OCI-M2 (cell line): ENCODE measurements around the gene SLC1A1.
"Not testable (repeated sequence)": the region's sequence is repeated elsewhere in the genome, so short reads cannot be mapped to it uniquely, and the experiment has no call there.

Experiments used
- DNase-seq: peaks from one replicate; lab custom pipeline; 2025; ENCODE audit not compliant: unreplicated experiment; lab: John Stamatoyannopoulos, UW

The SLC1A1 gene

DNA sequence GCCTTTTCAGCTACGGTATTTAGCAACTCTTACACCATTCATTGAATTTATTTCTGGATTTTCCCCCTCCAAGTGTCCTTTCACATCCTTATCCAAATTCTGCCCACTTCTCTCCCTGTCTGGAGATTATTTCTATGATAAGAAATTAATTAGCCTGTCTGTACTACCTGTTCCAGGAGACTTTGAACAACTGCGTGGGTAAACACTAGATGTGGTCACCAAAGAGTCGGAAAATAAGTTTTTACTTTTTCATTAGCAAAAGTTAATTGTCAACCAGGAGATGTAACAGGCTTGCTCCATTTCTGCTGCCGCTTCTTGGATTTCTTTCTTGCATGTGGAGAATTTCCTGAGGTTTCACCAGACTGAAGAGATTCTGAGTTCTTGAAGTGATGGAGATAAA is 14.0 kb downstream of the SLC1A1 start:
- no peak for DNase-seq

DNA sequence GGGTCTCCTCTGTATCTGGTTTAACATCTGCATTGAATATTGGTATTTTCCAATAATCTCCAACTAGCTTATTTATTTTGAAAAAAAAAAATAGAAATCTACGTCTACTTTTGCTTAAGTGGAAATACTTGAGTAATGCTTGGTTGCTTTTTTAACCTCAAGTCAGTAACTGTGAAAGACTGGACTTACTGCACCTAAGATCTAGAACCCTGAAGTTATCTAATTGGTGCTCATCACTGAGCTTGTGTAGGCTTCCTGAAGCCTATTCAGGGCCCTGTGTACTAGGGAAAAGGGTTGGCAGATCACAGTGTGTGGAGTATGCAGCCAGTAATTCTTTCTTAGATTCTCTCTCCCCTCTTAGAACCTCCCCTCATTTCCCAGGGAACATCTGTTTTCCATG is 16.2 kb downstream of the SLC1A1 start:
- no peak for DNase-seq

DNA sequence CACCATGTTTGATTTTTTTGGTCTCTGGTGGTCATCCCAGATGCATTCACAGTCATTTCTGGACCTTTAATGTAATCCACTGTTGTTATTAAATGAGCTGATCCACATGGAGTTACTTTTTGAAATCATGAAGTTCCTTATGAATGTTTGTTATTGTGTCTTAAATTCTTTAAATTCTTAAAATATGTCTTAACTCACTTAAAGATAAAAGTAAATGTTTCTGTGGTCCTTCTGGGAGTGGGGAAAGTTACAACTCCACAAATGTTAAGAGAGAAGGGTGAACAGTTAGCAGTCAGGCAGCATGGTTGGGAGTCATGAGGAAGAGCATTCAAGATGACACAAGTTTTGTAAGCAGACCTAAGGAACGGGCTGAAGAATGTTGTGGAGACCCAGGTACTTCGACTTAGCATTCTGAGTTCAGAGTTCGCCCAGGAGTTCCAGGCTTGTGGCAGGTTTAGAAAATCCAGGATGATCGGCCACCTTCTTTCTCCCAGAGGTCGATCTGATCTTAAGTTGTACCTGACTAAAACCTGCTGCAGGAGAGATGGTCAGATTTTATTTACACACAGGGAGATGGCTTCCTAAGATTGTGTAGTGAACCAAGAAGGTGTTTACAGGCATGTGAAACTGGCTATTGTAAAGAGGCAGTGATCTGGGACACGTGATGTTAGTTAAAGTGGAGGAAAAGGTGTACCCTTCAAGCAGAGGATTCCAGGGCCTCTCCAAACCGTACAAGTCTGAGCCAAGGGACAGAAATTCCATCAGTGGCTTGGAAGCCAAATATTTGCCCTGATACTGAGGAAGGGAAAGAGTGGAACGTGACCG is 17.2 kb downstream of the SLC1A1 start:
- DNase-seq, result no peak

DNA sequence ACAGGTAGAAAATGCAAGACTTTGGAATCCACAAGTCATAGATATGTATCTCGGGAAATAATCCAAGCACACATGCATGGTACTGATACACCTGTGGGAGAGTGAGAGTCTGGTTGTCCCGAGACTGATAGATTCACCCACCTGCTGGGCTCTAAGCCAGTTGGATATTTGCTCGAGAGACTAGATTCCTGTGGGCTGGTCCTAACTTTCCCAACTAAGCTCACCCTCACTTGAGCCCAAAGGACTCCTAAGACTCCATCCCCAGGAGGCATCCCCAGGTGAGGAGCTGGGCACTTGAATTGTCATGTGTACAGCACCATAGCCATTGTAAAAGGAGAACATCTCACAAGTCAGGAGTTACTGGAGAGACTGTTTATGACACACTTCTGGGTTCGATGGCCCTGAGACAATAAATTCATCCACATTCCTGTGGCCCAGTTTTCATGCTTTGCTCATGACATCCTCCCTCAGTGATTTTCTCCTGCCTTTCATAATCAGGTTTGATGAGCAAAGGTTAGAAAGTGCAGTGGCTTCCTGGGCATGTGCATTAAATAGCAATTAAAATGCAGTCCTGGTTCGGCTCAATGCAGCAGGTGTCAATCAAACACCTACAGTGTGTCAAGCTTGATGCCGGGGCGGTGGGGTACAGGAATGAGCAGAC is 18.1 kb downstream of the SLC1A1 start:
- no peak for DNase-seq

DNA sequence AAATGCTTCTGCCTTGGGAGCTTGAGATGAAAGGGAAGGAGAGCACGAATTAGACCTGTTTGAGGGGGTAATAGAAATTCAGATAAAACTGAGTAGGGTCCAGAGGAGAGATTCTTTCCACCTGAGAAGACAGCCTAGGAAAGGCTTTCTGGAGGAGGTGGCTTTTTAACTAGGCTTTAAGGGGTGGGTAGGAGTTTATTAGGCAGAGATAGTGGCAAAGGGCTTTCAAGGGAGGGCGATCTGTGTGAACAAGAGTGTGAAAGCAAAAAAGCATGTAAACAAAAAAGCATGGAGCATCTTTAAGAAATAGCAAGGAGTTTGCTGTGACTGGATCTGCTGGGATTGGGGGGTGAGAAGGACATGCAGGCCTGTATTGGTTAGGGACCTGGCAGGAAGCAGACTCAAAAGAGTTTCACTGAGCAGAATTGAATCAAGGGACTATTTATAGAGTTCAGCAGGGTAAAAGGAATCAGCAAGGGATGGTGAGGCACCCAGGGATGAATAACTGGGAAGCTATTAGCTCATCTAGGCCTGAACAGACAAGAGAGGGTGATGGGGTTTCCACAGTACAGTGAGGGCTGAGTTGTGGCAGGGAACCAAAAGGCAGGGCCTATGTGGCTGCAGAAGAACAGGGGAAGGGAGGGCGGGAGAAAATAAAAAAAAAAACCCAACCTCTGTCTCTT is 18.8 kb downstream of the SLC1A1 start:
- no peak for DNase-seq

DNA sequence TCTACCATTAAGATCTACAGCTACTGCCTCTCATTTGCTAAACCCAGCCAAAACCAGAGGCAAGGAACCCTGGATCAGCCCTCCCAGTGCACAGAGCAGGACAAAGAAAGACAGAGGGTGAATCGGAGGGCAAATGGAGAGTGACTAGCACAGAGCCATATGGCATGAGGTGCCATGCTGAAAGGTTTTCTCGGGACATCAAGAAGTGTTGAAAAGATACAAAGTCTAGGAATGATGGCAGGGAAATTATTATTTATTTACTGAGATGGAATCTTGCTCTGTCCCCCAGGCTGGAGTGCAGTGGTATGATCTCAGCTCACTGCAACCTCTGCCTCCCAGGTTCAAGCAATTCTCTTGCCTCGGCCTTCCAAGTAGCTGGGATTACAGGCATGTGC is 19.3 kb downstream of the SLC1A1 start:
- no peak for DNase-seq

DNA sequence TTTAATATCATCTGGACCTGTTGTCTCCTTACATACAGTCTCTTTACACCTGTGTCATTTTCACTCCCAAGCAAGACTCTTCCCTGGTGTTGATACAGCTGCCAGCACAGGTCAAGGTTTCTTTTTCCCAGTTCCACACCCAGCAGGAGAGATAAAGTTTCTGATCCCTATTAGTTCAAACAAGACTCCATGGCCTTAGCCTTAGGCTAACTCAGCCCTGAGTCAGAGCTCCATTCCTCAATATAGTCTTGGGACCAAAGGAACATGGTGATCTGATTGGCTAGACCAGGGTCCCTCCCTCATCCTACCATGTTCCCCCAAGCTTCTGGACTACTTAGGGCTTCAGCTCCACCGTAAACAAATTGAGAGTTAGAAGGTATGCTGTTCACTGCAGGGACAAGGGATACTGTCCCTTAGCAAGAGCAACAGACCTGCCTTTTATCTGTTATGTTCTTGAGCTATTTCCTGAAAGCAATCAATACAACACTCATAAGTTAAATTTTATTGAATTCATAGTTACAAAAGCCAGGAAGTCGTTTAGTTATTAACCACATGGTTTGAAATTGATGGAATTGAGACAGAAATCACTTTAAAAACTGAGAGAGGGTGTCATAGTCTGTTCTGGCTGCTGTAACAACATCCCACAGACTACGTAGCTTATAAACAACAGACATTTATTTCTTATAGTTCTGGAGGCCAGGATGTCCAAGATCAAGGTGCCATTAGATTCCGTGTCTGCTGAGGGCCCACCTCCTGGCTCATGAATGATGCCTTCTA is 20.5 kb downstream of the SLC1A1 start:
- DNase-seq, result no peak

DNA sequence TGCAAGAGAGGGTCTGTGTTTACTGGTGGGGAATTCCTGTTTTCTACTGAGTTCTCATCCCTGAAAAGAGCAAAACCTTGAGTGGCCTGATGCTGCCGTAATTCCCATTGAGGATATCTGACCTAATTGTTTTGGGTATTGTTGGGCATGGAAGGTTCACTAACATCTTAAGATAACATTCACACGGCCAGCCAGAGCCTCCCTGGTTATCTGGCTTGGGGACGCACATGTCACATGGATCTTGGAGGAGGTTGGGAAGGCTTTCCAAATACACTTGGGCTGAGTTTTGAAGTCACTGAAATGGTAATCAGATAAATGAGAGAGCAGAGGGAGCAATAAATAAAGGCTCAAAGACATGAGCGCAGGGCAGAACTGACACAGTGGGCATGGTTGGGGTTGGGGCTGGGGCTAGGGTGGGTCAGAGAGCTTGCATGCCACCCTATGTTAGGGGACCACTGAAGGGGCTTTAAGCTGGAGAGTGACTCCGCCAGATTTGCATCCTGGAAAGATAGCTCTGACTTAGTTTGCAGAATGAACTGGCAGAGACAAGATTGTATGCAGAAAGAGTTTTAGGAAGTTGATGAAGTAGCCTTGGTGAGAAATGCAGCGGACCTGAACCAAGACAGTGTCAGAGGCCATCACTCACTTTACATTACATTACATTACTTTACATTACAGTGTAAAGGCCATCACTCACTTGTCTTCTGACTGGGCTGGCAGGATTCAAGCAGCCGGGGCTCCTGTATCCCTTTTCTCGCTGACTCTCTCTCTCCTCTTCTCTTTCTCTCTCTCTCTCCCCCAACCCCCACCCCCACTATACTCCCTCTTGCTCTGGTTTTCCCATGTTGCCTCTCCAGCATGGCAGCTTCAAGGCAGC is 24.2 kb downstream of the SLC1A1 start:
- no peak for DNase-seq

DNA sequence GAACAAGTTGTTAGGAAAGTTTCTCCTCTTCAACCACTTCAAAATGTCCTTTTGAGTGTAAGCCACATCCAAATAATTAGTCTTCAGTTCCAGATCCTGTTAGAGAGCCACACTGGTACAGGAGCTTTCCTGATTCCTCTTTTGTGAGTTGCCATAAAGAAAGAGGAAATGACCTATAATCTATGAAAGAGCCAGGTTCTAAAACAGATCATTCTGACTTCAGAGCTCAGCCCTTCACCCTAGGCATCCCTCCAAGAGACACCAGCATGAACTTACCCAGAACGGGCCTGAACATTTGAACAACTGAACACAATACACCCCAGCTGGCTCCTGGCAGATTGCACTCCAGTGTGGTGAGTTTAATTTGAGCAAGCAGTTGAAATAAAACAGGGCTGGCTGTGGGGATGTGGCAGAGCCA is 25.7 kb downstream of the SLC1A1 start:
- no peak for DNase-seq

DNA sequence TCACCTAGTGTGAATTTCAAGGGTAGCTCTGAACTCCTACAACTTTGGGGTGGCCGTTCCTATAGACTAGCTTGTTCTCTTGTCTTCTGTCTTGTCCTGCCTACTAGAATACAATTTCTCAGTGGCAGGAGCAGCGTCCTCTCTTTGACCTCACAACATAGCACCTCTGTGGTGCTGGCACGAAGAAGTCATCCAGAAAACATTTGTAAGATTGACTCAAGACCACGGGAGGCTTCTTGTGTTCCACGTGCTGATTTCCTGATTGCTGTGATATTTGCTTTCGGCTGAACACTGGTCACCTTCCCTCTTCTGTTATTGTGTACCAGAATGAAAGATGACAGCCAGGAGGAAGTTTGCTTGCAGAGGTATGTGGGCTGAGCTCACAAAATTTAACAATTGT is 27.0 kb downstream of the SLC1A1 start:
- DNase-seq, result no peak

DNA sequence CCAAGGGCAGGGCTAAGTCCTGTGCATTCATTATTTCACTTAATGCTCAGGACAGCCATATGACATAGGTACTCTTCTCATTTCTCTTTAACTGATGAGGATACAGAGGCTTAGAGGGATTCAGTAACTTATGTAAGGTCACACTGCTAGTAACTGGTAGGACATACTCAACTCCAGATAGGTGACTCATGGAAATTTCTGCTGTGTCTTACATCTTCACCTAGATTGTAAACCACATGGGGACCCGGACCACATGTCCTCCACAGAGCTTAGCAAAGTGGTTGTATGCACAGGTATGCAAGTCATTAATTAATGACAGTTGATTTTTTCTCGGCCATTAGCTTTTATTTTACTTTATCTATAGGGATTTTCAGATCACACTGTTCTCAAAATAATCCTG is 29.3 kb downstream of the SLC1A1 start:
- DNase-seq, result no peak

DNA sequence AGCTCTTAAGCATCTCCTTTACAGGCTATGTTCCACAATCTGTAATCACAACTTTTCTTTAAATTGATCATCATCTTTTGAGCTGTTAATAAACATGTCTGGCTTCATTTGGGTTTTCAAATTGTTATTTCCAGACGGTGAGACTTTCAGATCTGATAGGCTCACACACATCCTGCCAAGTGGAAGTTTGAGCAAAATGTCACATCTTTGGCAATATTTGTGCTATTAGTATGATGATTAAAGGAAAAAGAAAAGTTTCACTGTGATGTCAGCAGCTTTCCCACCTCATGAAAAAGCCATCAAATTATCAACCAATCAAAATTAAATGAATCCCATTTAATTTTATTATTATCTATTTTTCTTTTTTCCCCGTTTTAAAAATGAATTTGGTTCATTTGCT is 29.8 kb downstream of the SLC1A1 start:
- DNase-seq, result no peak

DNA sequence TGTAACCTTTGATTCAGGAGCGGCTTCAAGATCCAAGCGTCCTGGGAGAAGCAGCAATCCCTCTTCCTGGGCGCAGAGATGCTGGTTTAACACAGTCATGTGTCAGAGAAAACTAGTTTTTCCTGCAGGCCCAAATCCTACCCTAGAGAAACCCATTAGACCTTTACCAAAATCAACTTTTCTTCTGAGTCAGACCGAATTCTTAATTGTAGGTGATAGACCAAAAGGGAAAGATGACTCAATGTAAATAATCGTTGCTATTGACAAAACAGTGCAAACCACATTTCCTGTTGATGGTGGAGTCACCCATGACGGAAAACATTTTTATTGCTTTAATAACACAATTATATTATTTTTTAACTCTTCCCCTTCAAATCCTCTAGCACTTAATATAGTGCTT is 40.1 kb downstream of the SLC1A1 start:
- no peak for DNase-seq

DNA sequence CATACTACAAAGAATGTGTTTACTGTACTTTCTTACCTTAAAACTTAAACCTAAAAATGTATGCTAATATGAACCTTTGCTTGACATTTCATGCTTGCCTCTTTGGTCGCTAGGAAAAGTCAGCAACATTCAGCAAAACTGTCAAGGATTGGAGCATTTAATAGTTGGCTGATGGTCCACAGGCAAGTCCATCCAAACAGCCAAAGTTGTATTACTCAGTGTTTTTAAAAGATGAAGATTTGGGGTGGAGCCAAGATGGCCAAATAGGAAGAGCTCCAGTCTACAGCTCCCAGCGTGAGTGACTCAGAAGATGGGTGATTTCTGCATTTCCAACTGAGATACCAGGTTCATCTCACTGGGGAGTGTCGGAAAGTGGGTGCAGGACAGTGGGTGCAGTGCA is 40.6 kb downstream of the SLC1A1 start:
- DNase-seq, result not testable (repeated sequence)

DNA sequence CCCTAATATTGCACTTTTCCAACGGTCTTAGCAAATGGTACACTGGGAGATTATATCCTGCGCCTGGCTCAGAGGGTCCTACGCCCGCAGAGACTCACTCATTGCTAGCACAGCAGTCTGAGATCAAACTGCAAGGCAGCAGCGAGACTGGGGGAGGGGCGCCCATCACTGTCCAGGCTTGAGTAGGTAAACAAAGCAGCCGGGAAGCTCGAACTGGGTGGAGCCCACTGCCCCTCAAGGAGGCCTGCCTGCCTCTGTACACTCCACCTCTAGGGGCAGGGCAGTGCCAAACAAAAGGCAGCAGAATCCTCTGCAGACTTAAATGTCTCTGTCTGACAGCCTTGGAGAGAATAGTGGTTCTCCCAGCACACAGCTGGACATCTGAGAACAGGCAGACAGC is 41.1 kb downstream of the SLC1A1 start:
- not testable (repeated sequence) for DNase-seq

DNA sequence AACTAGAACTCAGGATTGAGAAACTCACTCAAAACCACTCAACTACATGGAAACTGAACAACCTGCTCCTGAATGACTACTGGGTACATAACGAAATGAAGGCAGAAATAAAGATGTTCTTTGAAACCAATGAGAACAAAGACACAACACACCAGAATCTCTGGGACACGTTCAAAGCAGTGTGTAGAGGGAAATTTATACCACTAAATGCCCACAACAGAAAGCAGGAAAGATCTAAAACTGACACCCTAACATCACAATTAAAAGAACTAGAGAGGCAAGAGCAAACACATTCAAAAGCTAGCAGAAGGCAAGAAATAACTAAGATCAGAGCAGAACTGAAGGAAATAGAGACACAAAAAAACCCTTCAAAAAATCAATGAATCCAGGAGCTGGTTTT is 43.6 kb downstream of the SLC1A1 start:
- DNase-seq, result not testable (repeated sequence)

DNA sequence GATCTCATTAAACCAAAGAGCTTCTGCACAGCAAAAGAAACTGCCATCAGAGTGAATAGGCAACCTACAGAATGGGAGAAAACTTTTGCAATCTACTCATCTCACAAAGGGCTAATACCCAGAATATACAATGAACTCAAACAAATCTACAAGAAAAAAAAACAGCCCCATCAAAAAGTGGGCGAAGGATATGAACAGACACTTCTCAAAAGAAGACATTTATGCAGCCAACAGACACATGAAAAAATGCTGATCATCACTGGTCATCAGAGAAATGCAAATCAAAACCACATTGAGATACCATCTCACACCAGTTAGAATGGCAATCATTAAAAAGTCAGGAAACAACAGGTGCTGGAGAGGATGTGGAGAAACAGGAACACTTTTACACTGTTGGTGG is 45.9 kb downstream of the SLC1A1 start:
- DNase-seq, result not testable (repeated sequence)

DNA sequence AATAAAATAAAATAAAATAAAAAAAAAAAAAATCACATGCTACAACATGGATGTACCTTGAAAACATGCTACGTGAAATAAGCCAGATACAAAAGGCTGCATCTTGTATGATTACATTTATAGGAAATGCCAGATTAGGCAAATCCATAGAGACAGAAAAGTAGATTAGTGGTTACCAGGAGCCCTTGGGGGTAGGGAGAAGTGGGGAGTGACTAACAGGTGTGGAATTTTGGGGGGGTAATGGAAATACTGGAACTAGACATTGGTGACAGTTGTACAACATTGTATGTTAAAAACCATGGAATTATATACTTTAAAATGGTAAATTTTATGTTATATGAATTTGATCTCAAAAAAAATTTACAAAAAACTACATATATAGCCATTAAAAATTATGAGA is 47.3 kb downstream of the SLC1A1 start:
- DNase-seq, result no peak

DNA sequence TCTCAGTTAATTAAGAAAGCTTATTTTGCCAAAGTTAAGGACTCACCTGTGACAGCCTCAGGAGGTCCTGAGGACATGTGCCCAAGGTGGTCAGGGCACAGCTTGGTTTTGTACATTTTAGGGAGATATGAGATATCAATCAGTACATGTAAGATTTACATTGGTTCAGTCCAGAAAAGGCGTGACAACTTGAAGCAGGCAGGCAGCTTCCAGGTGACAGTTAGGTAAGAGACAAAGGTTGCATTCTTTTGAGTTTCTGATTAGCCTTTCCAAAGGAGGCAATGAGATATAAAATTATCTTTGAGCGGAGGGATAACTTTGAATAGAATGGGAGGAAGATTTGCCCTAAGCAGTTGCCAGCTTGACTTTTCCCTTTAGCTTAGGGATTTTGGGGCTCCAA is 47.8 kb downstream of the SLC1A1 start:
- no peak for DNase-seq

DNA sequence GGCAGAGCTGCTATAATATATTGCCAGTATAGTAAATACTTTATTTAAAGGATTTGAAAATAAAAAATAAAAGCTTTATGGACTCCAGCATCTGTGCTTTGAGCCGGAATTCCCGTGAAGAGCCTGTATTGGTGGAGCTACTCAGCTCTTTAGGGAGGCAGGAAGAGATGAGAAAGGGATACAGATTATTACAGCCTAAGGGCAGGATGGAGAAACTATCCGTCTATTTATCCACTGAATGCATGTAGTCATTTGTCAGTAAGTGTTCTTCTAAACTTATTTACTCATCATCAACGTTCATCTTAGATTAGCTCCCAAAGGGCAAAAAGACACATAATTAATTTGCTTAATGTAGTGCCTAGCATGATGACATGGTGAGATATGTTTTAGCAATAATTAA is 48.4 kb downstream of the SLC1A1 start:
- no peak for DNase-seq
